ENCODE results near the gene SLAMF8. TPM values are rescaled to one million over a fixed set of nuclear protein-coding genes. Genes with fewer than 3 reads are reported as not detected.

Gene SLAMF8
- total RNA-seq, 1 donor from 2014 or later = not detected

GRCh38 chr1:159866905-159867663 lies 40.4 kb downstream of the SLAMF8 start:
- Mint-ChIP-seq H3K27me3 (peaks cover 29% of the 10 kb centered on the region), H3K9me3 (no peaks in the 10 kb centered on the region), H3K4me3 (no peak overlapping the region), H3K36me3 (no peaks in the 10 kb centered on the region), H3K4me1 (ENCODE audit: unreplicated experiment) (no peaks in the 10 kb centered on the region), H3K27ac (no peak overlapping the region)
- no peak for TF ChIP-seq CTCF (conservative IDR thresholded peaks at IDR 0.05)
- no peak for DNase-seq (ENCODE audit: extremely low spot score, unreplicated experiment)

- H3K9me3 Mint-ChIP-seq = no peaks in the 10 kb centered on the region
- H3K4me1 Mint-ChIP-seq (ENCODE audit: unreplicated experiment) = no peaks in the 10 kb centered on the region
- H3K27me3 Mint-ChIP-seq = peaks cover 32% of the 10 kb centered on the region
- no peak overlapping the region for H3K4me3 Mint-ChIP-seq
- H3K27ac Mint-ChIP-seq = no peak overlapping the region
- H3K36me3 Mint-ChIP-seq = no peaks in the 10 kb centered on the region
- no peak for DNase-seq (ENCODE audit: extremely low spot score, unreplicated experiment)
- TF ChIP-seq CTCF (conservative IDR thresholded peaks at IDR 0.05) = no peak
Measured at GRCh38 chr1:159867664-159868026, 41.0 kb downstream of the SLAMF8 start.

GRCh38 chr1:159868766-159869165 lies 42.1 kb downstream of the SLAMF8 start:
- no peak for DNase-seq (ENCODE audit: extremely low spot score, unreplicated experiment)
- Mint-ChIP-seq H3K27me3 (peaks cover 32% of the 10 kb centered on the region), H3K4me3 (no peak overlapping the region), H3K36me3 (no peaks in the 10 kb centered on the region), H3K27ac (no peak overlapping the region), H3K9me3 (no peaks in the 10 kb centered on the region), H3K4me1 (ENCODE audit: unreplicated experiment) (no peaks in the 10 kb centered on the region)
- no peak for TF ChIP-seq CTCF (conservative IDR thresholded peaks at IDR 0.05)

GRCh38 chr1:159869173-159869572 lies 42.5 kb downstream of the SLAMF8 start:
- TF ChIP-seq CTCF (conservative IDR thresholded peaks at IDR 0.05) = no peak
- no peak for DNase-seq (ENCODE audit: extremely low spot score, unreplicated experiment)
- H3K4me3 Mint-ChIP-seq = no peak overlapping the region
- no peaks in the 10 kb centered on the region for H3K9me3 Mint-ChIP-seq
- no peak overlapping the region for H3K27ac Mint-ChIP-seq
- no peaks in the 10 kb centered on the region for H3K36me3 Mint-ChIP-seq
- no peaks in the 10 kb centered on the region for H3K4me1 Mint-ChIP-seq (ENCODE audit: unreplicated experiment)
- peaks cover 34% of the 10 kb centered on the region for H3K27me3 Mint-ChIP-seq

- Mint-ChIP-seq H3K27ac (no peak overlapping the region), H3K4me3 (no peak overlapping the region), H3K36me3 (no peaks in the 10 kb centered on the region), H3K27me3 (peaks cover 32% of the 10 kb centered on the region), H3K9me3 (no peaks in the 10 kb centered on the region), H3K4me1 (ENCODE audit: unreplicated experiment) (no peaks in the 10 kb centered on the region)
- TF ChIP-seq CTCF (conservative IDR thresholded peaks at IDR 0.05) = no peak
- DNase-seq (ENCODE audit: extremely low spot score, unreplicated experiment) = no peak
Measured at GRCh38 chr1:159869607-159870006, 42.9 kb downstream of the SLAMF8 start.
